HG02885 (cell line): ENCODE results near the gene GNB1L.

Experiments used
- ATAC-seq: cut with Tn5 transposase; IDR thresholded peaks from one replicate; pipeline ENCODE4 v1.9.1; 2021; ENCODE audit warnings: mild to moderate bottlenecking; ENCODE audit not compliant: unreplicated experiment, poor library complexity

The GNB1L gene

GRCh38 chr22:19854778-19855503 lies at the start of gene GNB1L, which contains the start of gene RTL10:
TSS of gene GNB1L (minus strand) at chr22:19854874. CDS start at chr22:19821355, 33,519 bp downstream.
TSS of gene RTL10 (minus strand) at chr22:19854874. CDS start at chr22:19852261, 2,613 bp downstream.
- ATAC-seq: peak; percentile 88

- ATAC-seq: no peak
Observed at GRCh38 chr22:19904174-19904856, 49.6 kb upstream of the GNB1L start.

GRCh38 chr22:19903513-19903912 lies 48.8 kb upstream of the GNB1L start:
- ATAC-seq: no peak

- ATAC-seq: no peak
Observed at GRCh38 chr22:19903031-19903430, 48.4 kb upstream of the GNB1L start.

GRCh38 chr22:19902245-19902715 lies 47.6 kb upstream of the GNB1L start:
- no peak for ATAC-seq

GRCh38 chr22:19901577-19902244 lies 47.0 kb upstream of the GNB1L start:
- ATAC-seq: no peak

- no peak for ATAC-seq
Observed at GRCh38 chr22:19900707-19901436, 46.2 kb upstream of the GNB1L start.

GRCh38 chr22:19898831-19899567 lies 44.3 kb upstream of the GNB1L start:
- ATAC-seq: no peak

- ATAC-seq: no peak
Observed at GRCh38 chr22:19898145-19898544, 43.5 kb upstream of the GNB1L start.

GRCh38 chr22:19897726-19898125 lies 43.1 kb upstream of the GNB1L start:
- no peak for ATAC-seq

- no peak for ATAC-seq
Observed at GRCh38 chr22:19896665-19897355, 42.1 kb upstream of the GNB1L start.

GRCh38 chr22:19895160-19895849 lies 40.6 kb upstream of the GNB1L start:
- no peak for ATAC-seq

- ATAC-seq: no peak
Observed at GRCh38 chr22:19893363-19893762, 38.7 kb upstream of the GNB1L start.

GRCh38 chr22:19892925-19893324 lies 38.3 kb upstream of the GNB1L start:
- ATAC-seq: no peak

- no peak for ATAC-seq
Observed at GRCh38 chr22:19892257-19892879, 37.7 kb upstream of the GNB1L start.

- ATAC-seq: no peak
Observed at GRCh38 chr22:19891317-19892256, 36.9 kb upstream of the GNB1L start.
